Stimulated activated effector memory CD8-positive, alpha-beta T cell treated with anti-CD3 and anti-CD28 coated beads, Interleukin-12 subunit alpha, Interleukin-12 subunit beta, amount 100 ng/mL, for 72 hours (primary cell): Measurements from ENCODE around the gene ST8SIA1.

ENCODE experiments used
- ATAC-seq: fragments of 150-1000 bp; cut with Tn5 transposase; 2 replicates; pipeline ENCODE4 v1.10.0; 2021
- DNase-seq, 2 donors: peaks; one replicate each; pipeline ENCODE4 v3.0.0; 2021 to 2022; ENCODE audit warnings: low spot score in 2 of 2
- H3K27ac Mint-ChIP-seq: one replicate; pipeline ENCODE4 v1.8.0; 2022; ENCODE audit warnings: mild to moderate bottlenecking, mixed read lengths
- H3K36me3 Mint-ChIP-seq: one replicate; pipeline ENCODE4 v1.8.0; 2022; ENCODE audit warnings: mild to moderate bottlenecking, mixed read lengths
- H3K4me1 Mint-ChIP-seq: one replicate; pipeline ENCODE4 v1.8.0; 2022; ENCODE audit warnings: mixed read lengths
- H3K4me3 Mint-ChIP-seq: one replicate; pipeline ENCODE4 v1.8.0; 2022; ENCODE audit warnings: mild to moderate bottlenecking, mixed read lengths
- H3K9me3 Mint-ChIP-seq: one replicate; pipeline ENCODE4 v1.8.0; 2022; ENCODE audit warnings: mixed read lengths

Gene ST8SIA1

GRCh38 chr12:22276313-22276712, 58.2 kb downstream of the ST8SIA1 start:
- no peak for ATAC-seq
- DNase-seq, result no peak
- H3K4me3 Mint-ChIP-seq, result no peak overlapping the region
- no peaks in the 10 kb centered on the region for H3K36me3 Mint-ChIP-seq
- H3K27ac Mint-ChIP-seq, result no peak overlapping the region
- H3K4me1 Mint-ChIP-seq, result no peaks in the 10 kb centered on the region
- no peaks in the 10 kb centered on the region for H3K9me3 Mint-ChIP-seq

DNA sequence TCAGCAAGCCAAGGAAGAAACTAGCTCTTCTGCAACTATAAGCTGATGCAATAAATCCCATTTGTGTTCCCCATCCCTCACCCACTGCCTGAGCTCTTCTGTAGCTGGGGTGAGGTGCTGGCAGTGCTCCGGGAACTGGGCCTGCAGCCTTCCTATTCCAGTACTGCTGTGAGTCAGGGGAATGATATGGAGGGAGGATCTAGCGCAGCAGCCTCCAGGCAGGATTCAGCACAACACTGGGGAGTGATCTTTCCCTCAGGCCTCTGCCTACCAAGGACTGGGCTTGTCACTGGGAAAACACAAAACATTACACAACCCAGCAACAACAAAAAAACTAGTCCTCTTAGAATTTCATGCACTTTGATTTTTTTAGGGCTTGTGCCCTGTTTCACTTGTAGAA, 58.7 kb downstream of the ST8SIA1 start:
- ATAC-seq, result no peak
- H3K9me3 Mint-ChIP-seq, result no peaks in the 10 kb centered on the region
- H3K27ac Mint-ChIP-seq, result no peak overlapping the region
- DNase-seq, result no peak
- H3K36me3 Mint-ChIP-seq, result no peaks in the 10 kb centered on the region
- no peak overlapping the region for H3K4me3 Mint-ChIP-seq
- no peaks in the 10 kb centered on the region for H3K4me1 Mint-ChIP-seq

GRCh38 chr12:22272335-22273151, 62.0 kb downstream of the ST8SIA1 start:
- no peaks in the 10 kb centered on the region for H3K36me3 Mint-ChIP-seq

GRCh38 chr12:22271023-22271422, 63.5 kb downstream of the ST8SIA1 start:
- Mint-ChIP-seq H3K4me3 (no peak overlapping the region), H3K27ac (no peak overlapping the region), H3K9me3 (no peaks in the 10 kb centered on the region), H3K4me1 (peaks cover 6% of the 10 kb centered on the region), H3K36me3 (no peaks in the 10 kb centered on the region)
- DNase-seq (no peak), ATAC-seq (no peak)

More at GRCh38 chr12:22272335-22273151, 62.0 kb downstream of the ST8SIA1 start:
- DNase-seq, result no peak
- Mint-ChIP-seq H3K4me1 (peaks cover 6% of the 10 kb centered on the region), H3K4me3 (no peak overlapping the region), H3K27ac (no peak overlapping the region), H3K9me3 (no peaks in the 10 kb centered on the region)
- ATAC-seq, result no peak

DNA sequence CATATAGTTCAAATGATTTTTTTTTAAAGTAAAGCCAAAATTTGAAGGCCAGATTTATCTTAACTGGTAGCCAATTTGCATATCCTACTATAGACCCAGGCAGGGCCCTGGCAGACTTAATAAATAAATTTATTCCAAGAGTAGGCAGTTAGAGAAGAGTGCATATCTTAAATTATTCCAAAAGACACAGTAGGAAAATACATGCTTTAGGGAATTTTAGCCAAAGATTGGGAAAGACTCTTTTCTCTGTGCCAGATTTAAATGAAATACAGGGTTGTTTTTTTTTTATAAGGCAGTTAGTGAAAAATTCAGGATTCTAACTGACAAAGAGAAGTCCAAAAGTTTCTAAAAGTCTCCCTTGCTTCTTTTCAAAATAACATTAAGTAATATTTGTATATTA, 65.5 kb downstream of the ST8SIA1 start:
- H3K4me3 Mint-ChIP-seq, result no peak overlapping the region
- peaks cover 6% of the 10 kb centered on the region for H3K4me1 Mint-ChIP-seq
- no peaks in the 10 kb centered on the region for H3K9me3 Mint-ChIP-seq
- ATAC-seq (no peak), DNase-seq (no peak)
- H3K36me3 Mint-ChIP-seq, result no peaks in the 10 kb centered on the region
- no peak overlapping the region for H3K27ac Mint-ChIP-seq

DNA sequence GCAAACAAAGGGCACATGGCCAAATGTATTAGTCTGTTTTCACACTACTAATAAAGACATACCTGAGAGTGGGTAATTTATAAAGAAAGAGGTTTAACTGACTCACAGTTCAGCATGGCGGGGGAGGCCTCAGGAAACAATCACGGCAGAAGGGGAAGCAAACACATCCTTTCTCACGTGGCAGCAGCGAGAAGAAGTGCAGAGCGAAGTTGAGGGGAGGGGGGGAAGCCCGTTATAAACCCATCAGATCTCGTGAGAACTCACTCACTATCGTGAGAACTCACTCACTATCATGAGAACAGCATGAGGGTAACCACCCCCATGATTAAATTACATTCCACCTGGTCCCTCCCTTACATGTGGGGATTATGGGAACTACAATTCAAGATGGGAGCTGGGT, 66.1 kb downstream of the ST8SIA1 start:
- DNase-seq, result no peak
- Mint-ChIP-seq H3K4me3 (no peak overlapping the region), H3K36me3 (no peaks in the 10 kb centered on the region), H3K27ac (no peak overlapping the region), H3K9me3 (no peaks in the 10 kb centered on the region), H3K4me1 (peaks cover 6% of the 10 kb centered on the region)
- ATAC-seq, result no peak

GRCh38 chr12:22266101-22266500, 68.4 kb downstream of the ST8SIA1 start:
- Mint-ChIP-seq H3K4me3 (no peak overlapping the region), H3K27ac (no peak overlapping the region), H3K4me1 (peaks cover 6% of the 10 kb centered on the region), H3K9me3 (no peaks in the 10 kb centered on the region), H3K36me3 (no peaks in the 10 kb centered on the region)
- DNase-seq, result no peak
- no peak for ATAC-seq

DNA sequence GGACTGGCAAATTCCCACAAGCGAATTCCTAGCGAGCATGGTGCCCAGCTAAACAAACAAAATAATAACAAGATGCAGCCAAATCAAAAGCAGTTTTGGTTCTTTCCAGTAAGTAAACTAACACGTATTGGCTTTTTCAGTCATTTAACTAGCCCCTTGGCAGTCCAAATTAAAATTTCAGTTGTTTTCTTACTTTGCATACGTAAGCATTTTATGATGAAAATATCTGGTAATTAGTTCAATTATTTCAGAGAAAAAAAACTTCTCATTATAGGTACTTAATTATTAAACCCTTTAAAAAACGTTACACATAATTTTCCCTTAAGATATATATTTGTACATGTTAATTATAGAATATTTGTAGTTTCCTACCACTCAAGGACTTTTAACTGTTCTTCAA, 70.1 kb downstream of the ST8SIA1 start:
- no peaks in the 10 kb centered on the region for H3K36me3 Mint-ChIP-seq
- H3K9me3 Mint-ChIP-seq, result no peaks in the 10 kb centered on the region
- no peak for DNase-seq
- no peak overlapping the region for H3K4me3 Mint-ChIP-seq
- H3K4me1 Mint-ChIP-seq, result peaks cover 6% of the 10 kb centered on the region
- no peak overlapping the region for H3K27ac Mint-ChIP-seq
- no peak for ATAC-seq

DNA sequence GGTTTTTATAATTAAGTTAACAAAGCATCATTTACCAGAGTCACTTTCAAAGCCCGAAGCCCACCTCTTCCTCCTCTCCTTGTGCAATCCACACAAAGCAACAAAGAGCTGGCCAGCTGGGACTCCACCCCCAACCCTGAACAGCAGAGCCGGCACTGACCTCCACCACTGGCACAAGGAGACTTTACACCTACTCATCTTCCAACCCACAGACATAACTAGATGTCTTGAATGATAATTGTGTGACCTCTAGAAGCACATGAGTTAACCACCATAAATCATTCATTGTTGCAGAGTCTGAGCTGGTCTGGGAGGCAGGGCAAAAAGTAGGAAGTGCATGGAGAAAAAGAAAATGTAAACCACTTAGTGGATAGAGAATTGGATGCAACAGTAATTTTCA, 72.2 kb downstream of the ST8SIA1 start:
- DNase-seq (no peak), ATAC-seq (no peak)
- Mint-ChIP-seq H3K4me3 (no peak overlapping the region), H3K9me3 (no peaks in the 10 kb centered on the region), H3K4me1 (no peaks in the 10 kb centered on the region), H3K27ac (no peak overlapping the region), H3K36me3 (no peaks in the 10 kb centered on the region)

- no peak overlapping the region for H3K27ac Mint-ChIP-seq
- H3K4me1 Mint-ChIP-seq, result no peaks in the 10 kb centered on the region
- no peaks in the 10 kb centered on the region for H3K9me3 Mint-ChIP-seq
- DNase-seq (no peak), ATAC-seq (no peak)
- no peaks in the 10 kb centered on the region for H3K36me3 Mint-ChIP-seq
- no peak overlapping the region for H3K4me3 Mint-ChIP-seq
Observed at GRCh38 chr12:22257100-22257499, 77.4 kb downstream of the ST8SIA1 start.

DNA sequence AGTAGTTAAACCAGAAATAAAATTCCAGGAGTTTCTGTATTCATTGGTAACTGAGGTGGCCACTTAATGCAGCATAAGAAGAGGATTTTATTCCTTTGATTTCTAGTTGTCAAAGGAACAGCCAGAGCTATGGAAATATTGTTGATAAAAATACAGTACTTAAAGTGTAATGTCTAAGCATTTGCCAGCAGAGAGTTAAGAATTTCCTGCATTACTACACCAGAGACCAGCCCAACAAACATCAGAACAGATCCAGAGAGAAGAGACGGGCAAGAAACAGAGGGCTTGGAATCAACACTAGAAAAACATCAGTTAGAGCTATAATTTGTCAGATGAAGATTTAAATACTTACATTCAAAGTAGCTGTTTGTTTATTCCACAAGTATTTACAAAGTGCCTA, 77.9 kb downstream of the ST8SIA1 start:
- Mint-ChIP-seq H3K4me3 (no peak overlapping the region), H3K36me3 (no peaks in the 10 kb centered on the region), H3K4me1 (no peaks in the 10 kb centered on the region), H3K27ac (no peak overlapping the region), H3K9me3 (no peaks in the 10 kb centered on the region)
- ATAC-seq (no peak), DNase-seq (no peak)

DNA sequence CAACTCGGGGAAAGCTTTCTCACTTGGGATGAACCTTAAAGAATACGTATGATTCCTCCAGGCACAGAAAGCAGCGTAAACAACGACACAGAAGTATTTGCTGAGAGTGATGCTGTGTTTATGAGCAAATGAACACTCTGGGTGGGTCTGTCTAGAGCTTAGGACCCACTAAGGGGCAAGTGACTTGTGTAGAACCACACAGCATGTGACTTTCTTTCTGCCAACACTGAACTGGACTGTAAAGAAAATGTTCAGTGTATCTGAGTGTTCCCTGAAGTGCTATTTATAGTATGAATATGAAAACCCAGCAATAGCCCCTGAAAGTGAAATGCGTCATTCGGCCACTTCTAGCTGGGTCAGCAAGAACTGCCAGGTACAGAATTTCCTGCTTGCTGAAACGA, 78.5 kb downstream of the ST8SIA1 start:
- Mint-ChIP-seq H3K36me3 (no peaks in the 10 kb centered on the region), H3K4me3 (no peak overlapping the region), H3K27ac (no peak overlapping the region), H3K4me1 (no peaks in the 10 kb centered on the region), H3K9me3 (no peaks in the 10 kb centered on the region)
- no peak for ATAC-seq
- DNase-seq, result no peak

- Mint-ChIP-seq H3K4me3 (no peak overlapping the region), H3K36me3 (no peaks in the 10 kb centered on the region)
- no peak for DNase-seq
Observed at GRCh38 chr12:22255097-22255496, 79.4 kb downstream of the ST8SIA1 start.

DNA sequence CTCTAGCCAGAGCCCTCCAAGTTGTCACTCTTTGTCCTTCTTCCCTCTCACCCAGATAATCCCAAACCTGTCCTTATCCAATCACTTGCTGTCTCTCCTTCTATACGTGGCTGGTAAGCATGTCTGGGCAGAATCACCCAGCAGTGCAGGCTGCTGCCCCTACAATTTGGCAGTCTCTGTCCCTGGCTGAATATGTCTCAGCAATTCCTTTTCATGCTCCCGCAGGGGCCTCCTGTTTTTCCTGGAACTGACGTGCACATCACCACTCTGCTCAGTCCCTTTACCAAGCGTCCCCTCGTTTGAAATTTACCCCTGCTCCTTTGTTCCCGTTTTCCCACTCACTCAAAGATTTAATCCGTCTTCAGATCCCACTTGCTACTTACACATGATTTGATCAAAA, 80.0 kb downstream of the ST8SIA1 start:
- H3K4me3 Mint-ChIP-seq, result no peak overlapping the region
- DNase-seq (no peak), ATAC-seq (no peak)
- no peaks in the 10 kb centered on the region for H3K4me1 Mint-ChIP-seq
- H3K9me3 Mint-ChIP-seq, result no peaks in the 10 kb centered on the region
- no peak overlapping the region for H3K27ac Mint-ChIP-seq
- H3K36me3 Mint-ChIP-seq, result no peaks in the 10 kb centered on the region

More at GRCh38 chr12:22255097-22255496, 79.4 kb downstream of the ST8SIA1 start:
- H3K9me3 Mint-ChIP-seq, result no peaks in the 10 kb centered on the region
- no peak for ATAC-seq
- H3K27ac Mint-ChIP-seq, result no peak overlapping the region
- no peaks in the 10 kb centered on the region for H3K4me1 Mint-ChIP-seq

- H3K9me3 Mint-ChIP-seq, result no peaks in the 10 kb centered on the region
- H3K4me3 Mint-ChIP-seq, result no peak overlapping the region
- H3K36me3 Mint-ChIP-seq, result no peaks in the 10 kb centered on the region
- ATAC-seq, result no peak
- DNase-seq, result no peak
- H3K27ac Mint-ChIP-seq, result no peak overlapping the region
- H3K4me1 Mint-ChIP-seq, result no peaks in the 10 kb centered on the region
Observed at GRCh38 chr12:22252057-22252456, 82.5 kb downstream of the ST8SIA1 start.

DNA sequence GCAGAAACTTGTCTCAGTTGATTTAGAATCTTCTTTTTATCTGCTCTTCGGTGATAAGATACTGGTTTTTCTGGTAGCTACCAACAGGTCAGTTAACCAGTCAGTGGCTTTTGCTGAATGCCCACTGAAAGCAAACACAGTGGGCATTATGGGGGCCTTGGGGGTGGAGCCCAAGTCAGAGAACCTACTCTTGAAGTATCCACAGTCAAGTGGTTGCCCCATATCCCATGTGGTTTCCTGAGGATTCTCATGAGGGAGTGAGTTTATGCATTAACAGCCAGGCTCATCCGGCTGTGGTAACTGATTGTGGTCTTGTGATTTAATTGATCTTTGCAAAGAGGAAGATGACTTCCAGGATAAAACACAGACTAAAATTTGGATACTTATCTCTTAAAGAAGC, 83.7 kb downstream of the ST8SIA1 start:
- H3K27ac Mint-ChIP-seq, result no peak overlapping the region
- H3K4me3 Mint-ChIP-seq, result no peak overlapping the region
- no peaks in the 10 kb centered on the region for H3K4me1 Mint-ChIP-seq
- ATAC-seq (no peak), DNase-seq (no peak)
- no peaks in the 10 kb centered on the region for H3K9me3 Mint-ChIP-seq
- H3K36me3 Mint-ChIP-seq, result no peaks in the 10 kb centered on the region
